ENCODE data around the gene COL26A1. TPM values are rescaled to one million over a fixed set of nuclear protein-coding genes. Genes with fewer than 3 reads are reported as not detected.

COL26A1 gene
- total and polyA plus RNA-seq, 2 of the 4 experiments (the other 2 are of a cell fraction) = not detected

- Histone ChIP-seq H2BK120ac (ENCODE audit: low read depth, low read length) (no peak overlapping the region), H4K20me1 (ENCODE audit: insufficient read depth, low read length) (no peaks in the 10 kb centered on the region), H2BK15ac (ENCODE audit: low read depth, low read length) (no peak overlapping the region), H3K9ac (ENCODE audit: low read depth, low read length) (no peak overlapping the region), H3K27ac (ENCODE audit: insufficient read depth, low read length) (no peak overlapping the region), H4K5ac (ENCODE audit: low read depth, low read length) (no peak overlapping the region), H3K4ac (ENCODE audit: low read depth, low read length) (no peak overlapping the region), H4K91ac (ENCODE audit: insufficient read depth, low read depth, low read length) (no peak overlapping the region), H3K9me3 (ENCODE audit: control insufficient read depth, insufficient read depth, low read length) (peaks cover 7% of the 10 kb centered on the region; the same call in 1 of the 2 replicates), H2AK9ac (replicated peaks; ENCODE audit: low read depth, low read length, poor library complexity) (no peak overlapping the region), H3K9me1 (ENCODE audit: insufficient read depth, low read length) (no peaks in the 10 kb centered on the region), H3K56ac (ENCODE audit: extremely low read depth, insufficient read depth, low read length) (no peak overlapping the region), H2BK5ac (ENCODE audit: low read depth, low read length, poor library complexity, severe bottlenecking) (no peak overlapping the region), H4K8ac (ENCODE audit: low read depth in 2 of 2, low read length in 2 of 2) (no peak overlapping the region), H3K4me2 (ENCODE audit: low read depth, low read length) (no peak overlapping the region), H3K4me3 (ENCODE audit: insufficient read depth, low read depth, low read length) (no peak overlapping the region), H3K36me3 (ENCODE audit: control insufficient read depth, insufficient read depth, low read length) (no peaks in the 10 kb centered on the region), H3K23ac (ENCODE audit: low read depth, low read length) (no peak overlapping the region), H3K4me1 (ENCODE audit: control insufficient read depth, insufficient read depth, low read length) (no peaks in the 10 kb centered on the region), H3K27me3 (ENCODE audit: control insufficient read depth, insufficient read depth, low read length) (peaks cover 32% of the 10 kb centered on the region), H3K18ac (ENCODE audit: low read depth, low read length) (no peak overlapping the region), H2AFZ (replicated peaks; ENCODE audit: low read length, poor library complexity) (no peak overlapping the region), H3K14ac (replicated peaks; ENCODE audit: low read depth, low read length) (no peak overlapping the region), H2AK5ac (ENCODE audit: low read depth, low read length) (no peak overlapping the region), H2BK20ac (ENCODE audit: low read depth, low read length) (no peak overlapping the region), H3K79me1 (ENCODE audit: low read depth in 1 of 2, low read length in 2 of 2) (no peaks in the 10 kb centered on the region)
- ChIA-PET CTCF (no interaction called here), POLR2A (ENCODE audit: unreplicated experiment) (no interaction called here)
- DNase-seq (no peak), ATAC-seq (ENCODE audit: low read depth) (no peak)
- dilution Hi-C loops (cut with HindIII; ENCODE audit: low sequenced_read_pairs, unreplicated experiment) = no loop called here
- TF ChIP-seq CTCF (conservative IDR thresholded peaks at IDR 0.05; ENCODE audit: low read depth, low read length) = no peak
- no peak for TF ChIP-seq CHD1 (IDR thresholded peaks at IDR 0.05; ENCODE audit: low read depth, low read length)
- no peak for TF ChIP-seq NFE2L2 (IDR thresholded peaks at IDR 0.05; ENCODE audit: low read depth, low read length)
- TF ChIP-seq RFX5 (IDR thresholded peaks at IDR 0.05; ENCODE audit: low read depth, low read length) = no peak
- no peak for TF ChIP-seq CEBPB (IDR thresholded peaks at IDR 0.05; ENCODE audit: low read depth, low read length)
- no TSS peak for BruUV-seq (replicated peaks)
- in situ Hi-C loops (cut with MboI; ENCODE audit: low sequenced_read_pairs) = no loop called here
- no CpG with 5 or more reads among the region's 3 CpGs for WGBS, 2 experiments (ENCODE audit: extremely low coverage in 2 of 2, insufficient read length in 1 of 2)
- intact Hi-C loops (cut with micrococcal nuclease) = no loop called here
Observed at GRCh38 chr7:101582971-101583370, 220.3 kb downstream of the COL26A1 start.
